ENCODE measurements around the gene CCL11. TPM values are rescaled to one million over a fixed set of nuclear protein-coding genes. Genes with fewer than 3 reads are reported as not detected.

The CCL11 gene
- polyA plus RNA-seq, 1 of the 3 experiments (the other 2 are of a cell fraction) = not detected

GRCh38 chr17:34249061-34249460, 36.5 kb upstream of the CCL11 start:
- Histone ChIP-seq H3K4me3 (ENCODE audit: low read depth in 2 of 2, low read length in 1 of 2) (no peak overlapping the region), H3K9me3 (no peaks in the 10 kb centered on the region), H3K27ac (ENCODE audit: low read depth in 2 of 2, low read length in 1 of 2) (peak overlapping the region; percentile 34 to 98), H4K20me1 (ENCODE audit: insufficient read depth) (no peaks in the 10 kb centered on the region), H3K9ac (peak overlapping the region; percentile 70), H3K4me2 (peak overlapping the region; percentile 60), H3K27me3 (ENCODE audit: insufficient read depth) (no peaks in the 10 kb centered on the region), H3K4me1 (ENCODE audit: control insufficient read depth in 1 of 2, insufficient read depth in 2 of 2, low read depth in 1 of 2, low read length in 1 of 2) (peaks cover 24 to 51% of the 10 kb centered on the region in 2 experiments), H3F3A (replicated peaks; ENCODE audit: insufficient read depth) (peaks cover 41% of the 10 kb centered on the region), H3K79me2 (ENCODE audit: insufficient read depth) (no peaks in the 10 kb centered on the region), H3K36me3 (replicated peaks in 1 of 2; ENCODE audit: control insufficient read depth in 1 of 2, insufficient read depth in 2 of 2, low read length in 1 of 2) (no peaks in the 10 kb centered on the region), H2AFZ (ENCODE audit: low read depth) (no peak overlapping the region), H3K9me2 (no peaks in the 10 kb centered on the region)
- no peak for DNase-seq
- CTCF ChIA-PET = interaction anchor here (2.7 to 3.4 kb wide), 2 partner anchors 48 to 112 kb away, joined by 10 to 12 read pairs; no protein-coding TSS in a partner anchor
- WGBS (ENCODE audit: low lambda C conversion rate) = 44% methylated on average over 1 of the region's 1 CpG
- TF ChIP-seq RAD21 (IDR thresholded peaks at IDR 0.05; ENCODE audit: low read length) (no peak), GABPA (IDR thresholded peaks at IDR 0.05; ENCODE audit: low read depth) (no peak), RCOR1 (IDR thresholded peaks at IDR 0.05; ENCODE audit: low read length) (no peak), TCF12 (IDR thresholded peaks at IDR 0.05) (no peak), USF1 (IDR thresholded peaks at IDR 0.05; ENCODE audit: borderline replicate concordance, low read depth) (no peak), RFX5 (IDR thresholded peaks at IDR 0.05; ENCODE audit: low read length) (no peak), SMC3 (IDR thresholded peaks at IDR 0.05; ENCODE audit: low read depth, low read length) (no peak), FOXM1 (IDR thresholded peaks at IDR 0.05; ENCODE audit: low read depth) (no peak), YY1 (IDR thresholded peaks at IDR 0.05; ENCODE audit: low read depth) (no peak), FOXJ3 (CRISPR knock-in tag; IDR thresholded peaks at IDR 0.05) (no peak), EZH2phosphoT487 (IDR thresholded peaks at IDR 0.05; ENCODE audit: borderline replicate concordance, low read depth) (no peak), TAF1 (IDR thresholded peaks at IDR 0.05; ENCODE audit: borderline replicate concordance, low read depth, low read length) (no peak), MEF2A (IDR thresholded peaks at IDR 0.05; ENCODE audit: borderline replicate concordance, low read depth) (no peak)
- TF ChIP-seq, protein P1, sequence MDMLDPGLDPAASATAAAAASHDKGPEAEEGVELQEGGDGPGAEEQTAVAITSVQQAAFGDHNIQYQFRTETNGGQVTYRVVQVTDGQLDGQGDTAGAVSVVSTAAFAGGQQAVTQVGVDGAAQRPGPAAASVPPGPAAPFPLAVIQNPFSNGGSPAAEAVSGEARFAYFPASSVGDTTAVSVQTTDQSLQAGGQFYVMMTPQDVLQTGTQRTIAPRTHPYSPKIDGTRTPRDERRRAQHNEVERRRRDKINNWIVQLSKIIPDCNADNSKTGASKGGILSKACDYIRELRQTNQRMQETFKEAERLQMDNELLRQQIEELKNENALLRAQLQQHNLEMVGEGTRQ (IDR thresholded peaks at IDR 0.05; ENCODE audit: borderline replicate concordance, low read depth, low read length) = no peak
- TF ChIP-seq, protein P2, sequence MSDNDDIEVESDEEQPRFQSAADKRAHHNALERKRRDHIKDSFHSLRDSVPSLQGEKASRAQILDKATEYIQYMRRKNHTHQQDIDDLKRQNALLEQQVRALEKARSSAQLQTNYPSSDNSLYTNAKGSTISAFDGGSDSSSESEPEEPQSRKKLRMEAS (IDR thresholded peaks at IDR 0.05; ENCODE audit: low read depth) = no peak
- TF ChIP-seq, protein P3, sequence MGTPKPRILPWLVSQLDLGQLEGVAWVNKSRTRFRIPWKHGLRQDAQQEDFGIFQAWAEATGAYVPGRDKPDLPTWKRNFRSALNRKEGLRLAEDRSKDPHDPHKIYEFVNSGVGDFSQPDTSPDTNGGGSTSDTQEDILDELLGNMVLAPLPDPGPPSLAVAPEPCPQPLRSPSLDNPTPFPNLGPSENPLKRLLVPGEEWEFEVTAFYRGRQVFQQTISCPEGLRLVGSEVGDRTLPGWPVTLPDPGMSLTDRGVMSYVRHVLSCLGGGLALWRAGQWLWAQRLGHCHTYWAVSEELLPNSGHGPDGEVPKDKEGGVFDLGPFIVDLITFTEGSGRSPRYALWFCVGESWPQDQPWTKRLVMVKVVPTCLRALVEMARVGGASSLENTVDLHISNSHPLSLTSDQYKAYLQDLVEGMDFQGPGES (IDR thresholded peaks at IDR 0.05; ENCODE audit: low read depth, low read length) = no peak
- POLR2A ChIA-PET = no interaction called here

All from SK-N-SH (cell line).